Liver (tissue), 9 donors: Measurements from ENCODE around the gene LEMD2. TPM values are rescaled to one million over a fixed set of nuclear protein-coding genes. Genes with fewer than 3 reads are reported as not detected.

Experiments
- DNase-seq: peaks from one replicate; pipeline ENCODE4 v3.0.0-alpha.2; 2017; ENCODE audit warnings: low spot score
- H3K27ac ChIP-seq, 2 donors: one replicate each; pipeline ENCODE4 v1.7.0; 2013; ENCODE audit warnings: inconsistent platforms in 2 of 2, low read length in 2 of 2, control low read depth in 1 of 2, low read depth in 1 of 2, mild to moderate bottlenecking in 1 of 2
- H3K27me3 ChIP-seq, 4 donors: one replicate each; pipeline versions ENCODE4 v1.6.1 to v1.7.0; 2013; ENCODE audit warnings: low read length in 3 of 4, inconsistent platforms in 1 of 4, mild to moderate bottlenecking in 1 of 4, moderate library complexity in 1 of 4; ENCODE audit not compliant: control insufficient read depth in 4 of 4, insufficient read depth in 4 of 4
- H3K36me3 ChIP-seq, 4 donors: one replicate each; pipeline versions ENCODE4 v1.6.1 to v1.7.0; 2013; ENCODE audit warnings: low read length in 3 of 4, mild to moderate bottlenecking in 3 of 4, low read depth in 1 of 4, moderate library complexity in 1 of 4; ENCODE audit not compliant: control insufficient read depth in 4 of 4, insufficient read depth in 3 of 4
- H3K4me1 ChIP-seq, 4 donors: one replicate each; pipeline versions ENCODE4 v1.6.1 to v1.7.0; 2013; ENCODE audit warnings: low read length in 3 of 4, mild to moderate bottlenecking in 3 of 4, moderate library complexity in 1 of 4; ENCODE audit not compliant: control insufficient read depth in 4 of 4, insufficient read depth in 4 of 4
- H3K4me3 ChIP-seq, 3 donors: one replicate each; pipeline versions ENCODE4 v1.6.1 to v1.7.0; 2013; ENCODE audit warnings: low read length in 3 of 3, control low read depth in 1 of 3, low read depth in 1 of 3, mild to moderate bottlenecking in 1 of 3
- H3K9ac ChIP-seq, 2 donors: one replicate each; pipeline ENCODE4 v1.7.0; 2013; ENCODE audit warnings: low read length in 2 of 2, mild to moderate bottlenecking in 2 of 2, moderate library complexity in 2 of 2, control low read depth in 1 of 2, low read depth in 1 of 2
- H3K9me3 ChIP-seq, 4 donors: one replicate each; pipeline versions ENCODE4 v1.6.1 to v1.7.0; 2013; ENCODE audit warnings: low read length in 3 of 4; ENCODE audit not compliant: control insufficient read depth in 4 of 4
- HNF4A ChIP-seq, 2 donors: conservative IDR thresholded peaks; 2 replicates each; pipeline ENCODE4 v1.6.1; 2016; ENCODE audit warnings: antibody characterized with exemption in 2 of 2, mild to moderate bottlenecking in 2 of 2
- RXRA ChIP-seq, 2 donors: IDR thresholded peaks; 2 replicates each; pipeline ENCODE4 v1.6.1; 2017 to 2018; ENCODE audit warnings: antibody characterized with exemption in 2 of 2, mild to moderate bottlenecking in 1 of 2
- SP1 ChIP-seq: IDR thresholded peaks from 2 replicates; pipeline ENCODE4 v1.6.1; 2018; ENCODE audit warnings: antibody characterized with exemption, mild to moderate bottlenecking
- YY1 ChIP-seq: IDR thresholded peaks from 2 replicates; pipeline ENCODE4 v1.6.1; 2016; ENCODE audit warnings: antibody characterized with exemption, mild to moderate bottlenecking
- ZBTB33 ChIP-seq: IDR thresholded peaks from 2 replicates; pipeline ENCODE4 v1.6.1; 2016; ENCODE audit warnings: antibody characterized with exemption
- WGBS: extraction: QIAGEN DNeasy Blood & Tissue Kit; methylation state at CpG from one replicate; pipeline ENCODE4 v1.1.7; 2013; 5-methylcytosine and 5-hydroxymethylcytosine counted together
- polyA plus RNA-seq, 2 donors: library from polyadenylated mRNA; stranded (reverse) in 1 of 2; unstranded in 1 of 2; fragments of 200-250 nt in 1 of 2; fragments of >200 nt in 1 of 2; fragmentation: Nextera tagmentation in 1 of 2; extraction: Ambion mirVana in 1 of 2; gene quantifications; one replicate each; pipeline versions ENCODE4 v1.2.1 to v1.2.3, GENCODE V29; 2013 to 2015
- total RNA-seq, 2 donors: library from RNA; depleted of rRNA; stranded (reverse); fragments of >200 nt; gene quantifications; one replicate each; pipeline ENCODE4 v1.2.3, GENCODE V29; 2014
- donor health status: healthy.
- donor health status: healthy.
- donor health status: healthy.
- donor health status: healthy.
- donor health status: healthy.

The LEMD2 gene
- total and polyA plus RNA-seq, 4 donors = 6.5 to 23.1 (median 16.6) TPM

GRCh38 chr6:33819021-33819420 is 30.1 kb upstream of the LEMD2 start:
- TF ChIP-seq YY1 (no peak), HNF4A (conservative IDR thresholded peaks at IDR 0.05) (peak; percentile 10 to 36)
- H3K9me3 ChIP-seq = no peaks in the 10 kb centered on the region
- 75% methylated on average over 4 of the region's 4 CpGs for WGBS
- H3K4me1 ChIP-seq = peaks cover 0 to 3% (median 0%) of the 10 kb centered on the region in 4 donors
- H3K27me3 ChIP-seq = peaks cover 0 to 3% (median 0%) of the 10 kb centered on the region in 4 donors
- no peak overlapping the region for H3K9ac ChIP-seq
- no peak overlapping the region for H3K4me3 ChIP-seq
- H3K27ac ChIP-seq = no peak overlapping the region
- no peaks in the 10 kb centered on the region for H3K36me3 ChIP-seq
- DNase-seq = no peak

GRCh38 chr6:33818293-33818692 is 29.4 kb upstream of the LEMD2 start:
- Histone ChIP-seq H3K36me3 (no peaks in the 10 kb centered on the region), H3K27me3 (peaks cover 0 to 3% (median 0%) of the 10 kb centered on the region in 4 donors), H3K9me3 (no peaks in the 10 kb centered on the region), H3K4me3 (no peak overlapping the region), H3K27ac (no peak overlapping the region), H3K4me1 (peaks cover 0 to 3% (median 0%) of the 10 kb centered on the region in 4 donors), H3K9ac (no peak overlapping the region)
- TF ChIP-seq RXRA (IDR thresholded peaks at IDR 0.05) = no peak
- 88% methylated on average over 3 of the region's 3 CpGs for WGBS
- no peak for DNase-seq

GRCh38 chr6:33817489-33817888 is 28.6 kb upstream of the LEMD2 start:
- no peaks in the 10 kb centered on the region for H3K36me3 ChIP-seq
- no peak overlapping the region for H3K27ac ChIP-seq
- no peak overlapping the region for H3K4me3 ChIP-seq
- peaks cover 0 to 3% (median 0%) of the 10 kb centered on the region in 4 donors for H3K4me1 ChIP-seq
- TF ChIP-seq HNF4A (conservative IDR thresholded peaks at IDR 0.05) (peak in 1 of 2 donors; percentile 19), ZBTB33 (no peak), RXRA (IDR thresholded peaks at IDR 0.05) (no peak)
- H3K9ac ChIP-seq = no peak overlapping the region
- H3K27me3 ChIP-seq = peaks cover 0 to 3% (median 0%) of the 10 kb centered on the region in 4 donors
- DNase-seq = no peak
- H3K9me3 ChIP-seq = no peaks in the 10 kb centered on the region
- WGBS = 40% methylated on average over 5 of the region's 5 CpGs

GRCh38 chr6:33816911-33817310 is 28.0 kb upstream of the LEMD2 start:
- no peak for TF ChIP-seq ZBTB33
- no peak for TF ChIP-seq SP1
- no peak overlapping the region for H3K9ac ChIP-seq
- 69% methylated on average over 8 of the region's 8 CpGs for WGBS
- DNase-seq = no peak
- peaks cover 0 to 3% (median 0%) of the 10 kb centered on the region in 4 donors for H3K27me3 ChIP-seq
- H3K27ac ChIP-seq = no peak overlapping the region
- H3K36me3 ChIP-seq = no peaks in the 10 kb centered on the region
- H3K4me1 ChIP-seq = peaks cover 0 to 3% (median 0%) of the 10 kb centered on the region in 4 donors
- no peak overlapping the region for H3K4me3 ChIP-seq
- H3K9me3 ChIP-seq = no peaks in the 10 kb centered on the region
